H9 (cell line): ENCODE results near the gene PIP5K1C. TPM values are rescaled to one million over a fixed set of nuclear protein-coding genes. Genes with fewer than 3 reads are reported as not detected.

Source experiments
- DNase-seq: peaks from one replicate; pipeline ENCODE4 v3.0.0-alpha.2; 2017
- H2AFZ ChIP-seq: one replicate; pipeline ENCODE4 v1.6.1; 2013; ENCODE audit warnings: mild to moderate bottlenecking, low read length, control low read depth, moderate library complexity
- H2AK5ac ChIP-seq: 2 replicates; pipeline ENCODE4 v1.6.1; 2013; ENCODE audit warnings: low read length, control low read depth, mixed read lengths; ENCODE audit not compliant: insufficient read length
- H2BK120ac ChIP-seq: one replicate; pipeline ENCODE4 v1.6.1; 2013; ENCODE audit warnings: low read depth, mild to moderate bottlenecking, low read length, control low read depth, inconsistent platforms; ENCODE audit not compliant: poor library complexity, severe bottlenecking
- H2BK12ac ChIP-seq: 2 replicates; pipeline ENCODE4 v1.6.1; 2013; ENCODE audit warnings: low read length, control low read depth, mixed read lengths, low read depth; ENCODE audit not compliant: insufficient read length
- H2BK15ac ChIP-seq: 2 replicates; pipeline ENCODE4 v1.6.1; 2013; ENCODE audit warnings: low read depth, low read length, control low read depth
- H2BK20ac ChIP-seq: one replicate; pipeline ENCODE4 v1.6.1; 2013; ENCODE audit warnings: low read depth, mild to moderate bottlenecking, low read length, control low read depth, inconsistent platforms; ENCODE audit not compliant: poor library complexity, severe bottlenecking
- H2BK5ac ChIP-seq: 2 replicates; pipeline ENCODE4 v1.6.1; 2013; ENCODE audit warnings: low read length, control low read depth, mixed read lengths; ENCODE audit not compliant: insufficient read length
- H3K14ac ChIP-seq: 2 replicates; pipeline ENCODE4 v1.6.1; 2013; ENCODE audit warnings: low read length, control low read depth; ENCODE audit not compliant: insufficient read depth
- H3K18ac ChIP-seq: 2 replicates; pipeline ENCODE4 v1.6.1; 2013; ENCODE audit warnings: low read depth, mild to moderate bottlenecking, mixed read lengths, low read length, control low read depth; ENCODE audit not compliant: insufficient read length
- H3K23ac ChIP-seq: 2 replicates; pipeline ENCODE4 v1.6.1; 2013; ENCODE audit warnings: low read length, control low read depth, mixed read lengths, low read depth; ENCODE audit not compliant: insufficient read length
- H3K23me2 ChIP-seq: 2 replicates; pipeline ENCODE4 v1.6.1; 2013; ENCODE audit warnings: low read depth, mild to moderate bottlenecking, mixed read lengths, low read length, control low read depth; ENCODE audit not compliant: insufficient read length, poor library complexity, severe bottlenecking
- H3K27ac ChIP-seq: 2 replicates; pipeline ENCODE4 v1.5.1; 2013; ENCODE audit warnings: low read length, control low read depth, mixed read lengths, low read depth; ENCODE audit not compliant: insufficient read length
- H3K27me3 ChIP-seq: 2 replicates; pipeline ENCODE4 v1.6.1; 2013; ENCODE audit warnings: low read length, control low read depth, inconsistent platforms; ENCODE audit not compliant: insufficient read depth
- H3K4ac ChIP-seq: 2 replicates; pipeline ENCODE4 v1.6.1; 2013; ENCODE audit warnings: low read depth, mild to moderate bottlenecking, control low read depth, inconsistent platforms, low read length, moderate library complexity
- H3K4me1 ChIP-seq: 2 replicates; pipeline ENCODE4 v1.6.1; 2013; ENCODE audit warnings: low read length, control low read depth, inconsistent platforms; ENCODE audit not compliant: insufficient read depth
- H3K4me2 ChIP-seq: 2 replicates; pipeline ENCODE4 v1.6.1; 2013; ENCODE audit warnings: low read length, control low read depth, mixed read lengths; ENCODE audit not compliant: insufficient read length, insufficient read depth
- H3K56ac ChIP-seq: 2 replicates; pipeline ENCODE4 v1.6.1; 2013; ENCODE audit warnings: low read depth, mild to moderate bottlenecking, mixed read lengths, low read length, control low read depth; ENCODE audit not compliant: insufficient read length
- H3K79me1 ChIP-seq: 2 replicates; pipeline ENCODE4 v1.6.1; 2013; ENCODE audit warnings: low read depth, mild to moderate bottlenecking, moderate library complexity, low read length, control low read depth, inconsistent platforms; ENCODE audit not compliant: insufficient read depth, poor library complexity, severe bottlenecking
- H3K79me2 ChIP-seq: 2 replicates; pipeline ENCODE4 v1.6.1; 2013; ENCODE audit warnings: low read length, control low read depth, inconsistent platforms; ENCODE audit not compliant: insufficient read depth
- H3K9ac ChIP-seq: 2 replicates; pipeline ENCODE4 v1.6.1; 2013; ENCODE audit warnings: low read length, control low read depth, mixed read lengths; ENCODE audit not compliant: insufficient read length; ENCODE audit errors: extremely low read depth
- H3K9me3 ChIP-seq: one replicate; pipeline ENCODE4 v1.6.1; 2013; ENCODE audit warnings: low read depth, low read length, inconsistent platforms; ENCODE audit not compliant: control insufficient read depth
- H3T11ph ChIP-seq: one replicate; pipeline ENCODE4 v1.6.1; 2013; ENCODE audit warnings: mild to moderate bottlenecking, low read length, control low read depth, inconsistent platforms
- H4K20me1 ChIP-seq: one replicate; pipeline ENCODE4 v1.6.1; 2013; ENCODE audit not compliant: control insufficient read depth, insufficient read length, insufficient read depth
- H4K5ac ChIP-seq: 2 replicates; pipeline ENCODE4 v1.6.1; 2013; ENCODE audit warnings: low read depth, mild to moderate bottlenecking, mixed read lengths, low read length, control low read depth; ENCODE audit not compliant: insufficient read length
- H4K8ac ChIP-seq: replicated peaks from 2 replicates; pipeline ENCODE4 v1.6.1; 2013; ENCODE audit warnings: low read length, control low read depth, mixed read lengths, low read depth; ENCODE audit not compliant: insufficient read length
- H4K91ac ChIP-seq: 2 replicates; pipeline ENCODE4 v1.6.1; 2013; ENCODE audit warnings: low read depth, mild to moderate bottlenecking, moderate library complexity, mixed read lengths, low read length, control low read depth; ENCODE audit not compliant: insufficient read length
- H3K27ac Mint-ChIP-seq, 3 experiments: 2 replicates in 2 of 3; 3 replicates in 1 of 3; pipeline ENCODE4 v1.8.0; 2020 to 2021; ENCODE audit warnings: mixed read lengths in 3 of 3, mild to moderate bottlenecking in 1 of 3, moderate library complexity in 1 of 3
- H3K27me3 Mint-ChIP-seq: 2 replicates; pipeline ENCODE4 v1.8.0; 2021; ENCODE audit warnings: low read depth, mild to moderate bottlenecking, moderate library complexity, mixed read lengths
- H3K36me3 Mint-ChIP-seq, 3 experiments: 2 replicates in 2 of 3; 3 replicates in 1 of 3; pipeline ENCODE4 v1.8.0; 2020 to 2021; ENCODE audit warnings: low read depth in 3 of 3, mixed read lengths in 3 of 3; ENCODE audit not compliant: insufficient read depth in 1 of 3
- H3K4me1 Mint-ChIP-seq, 2 experiments: 2 replicates each; pipeline ENCODE4 v1.8.0; 2020; ENCODE audit warnings: mixed read lengths in 2 of 2
- H3K4me3 Mint-ChIP-seq, 2 experiments: 2 replicates in 1 of 2; 3 replicates in 1 of 2; pipeline ENCODE4 v1.8.0; 2020 to 2021; ENCODE audit warnings: mild to moderate bottlenecking in 2 of 2, mixed read lengths in 2 of 2, moderate library complexity in 1 of 2
- H3K9me3 Mint-ChIP-seq, 2 experiments: 2 replicates in 1 of 2; 3 replicates in 1 of 2; pipeline ENCODE4 v1.8.0; 2020; ENCODE audit warnings: mild to moderate bottlenecking in 2 of 2, mixed read lengths in 2 of 2, moderate library complexity in 1 of 2
- WGBS: extraction: QIAGEN DNeasy Blood & Tissue Kit; methylation state at CpG from one replicate; pipeline ENCODE4 v1.1.7; 2013; ENCODE audit warnings: missing lambda C conversion rate, low lambda C conversion rate, mixed read lengths; ENCODE audit not compliant: insufficient read length; ENCODE audit errors: extremely low coverage; 5-methylcytosine and 5-hydroxymethylcytosine counted together
- total RNA-seq: library from RNA; stranded (reverse); gene quantifications from 2 replicates; pipeline ENCODE4 v1.2.1, GENCODE V29; 2021
- TF ChIP-seq, protein P1 (sequence below): fragments of 200-600 bp; sonication (generic); conservative IDR thresholded peaks from 3 replicates; pipeline ENCODE4 v1.8.0; 2021; ENCODE audit warnings: antibody characterized with exemption, mild to moderate bottlenecking

The PIP5K1C gene
- total RNA-seq, 1 experiment from 2014 or later, result 41.7 TPM

DNA sequence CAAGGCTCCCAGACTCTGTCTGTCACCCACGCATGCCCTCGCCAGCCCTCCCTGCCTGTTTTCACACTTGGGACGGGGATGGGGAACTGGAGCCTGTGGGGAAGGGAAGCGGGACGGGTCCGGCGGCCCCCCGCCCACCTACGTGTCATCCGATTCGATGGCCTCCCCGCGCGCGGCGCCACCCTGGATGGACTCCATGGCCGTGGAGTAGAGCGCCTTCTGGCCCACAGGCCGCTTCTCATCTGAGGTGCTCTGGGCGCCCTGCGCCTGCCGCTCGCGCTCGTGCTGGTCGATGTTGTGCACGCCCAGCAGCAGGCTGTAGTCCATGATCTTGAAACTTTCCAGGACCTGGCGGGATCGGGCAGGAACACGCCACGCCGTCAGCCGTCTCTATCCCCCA lies 48.6 kb downstream of the PIP5K1C start:
- Histone ChIP-seq H2AK5ac (no peak overlapping the region), H3K4me2 (no peak overlapping the region), H3K9ac (no peak overlapping the region), H3K27me3 (no peaks in the 10 kb centered on the region), H4K91ac (no peak overlapping the region), H3K9me3 (no peaks in the 10 kb centered on the region), H3K79me1 (no peaks in the 10 kb centered on the region), H2BK20ac (no peak overlapping the region), H2BK12ac (no peak overlapping the region), H2BK15ac (no peak overlapping the region), H3K23ac (no peak overlapping the region), H2BK120ac (no peak overlapping the region), H3T11ph (no peak overlapping the region), H3K4me1 (no peaks in the 10 kb centered on the region), H3K4ac (no peak overlapping the region), H4K20me1 (peaks cover 3% of the 10 kb centered on the region), H4K5ac (no peak overlapping the region), H4K8ac (no peak overlapping the region), H3K18ac (no peak overlapping the region), H3K23me2 (no peaks in the 10 kb centered on the region), H3K27ac (no peak overlapping the region), H2AFZ (no peak overlapping the region), H3K56ac (no peak overlapping the region), H2BK5ac (no peak overlapping the region), H3K14ac (no peak overlapping the region), H3K79me2 (no peaks in the 10 kb centered on the region)
- no peak overlapping the region for H3K4me3 Mint-ChIP-seq
- TF ChIP-seq, protein P1, sequence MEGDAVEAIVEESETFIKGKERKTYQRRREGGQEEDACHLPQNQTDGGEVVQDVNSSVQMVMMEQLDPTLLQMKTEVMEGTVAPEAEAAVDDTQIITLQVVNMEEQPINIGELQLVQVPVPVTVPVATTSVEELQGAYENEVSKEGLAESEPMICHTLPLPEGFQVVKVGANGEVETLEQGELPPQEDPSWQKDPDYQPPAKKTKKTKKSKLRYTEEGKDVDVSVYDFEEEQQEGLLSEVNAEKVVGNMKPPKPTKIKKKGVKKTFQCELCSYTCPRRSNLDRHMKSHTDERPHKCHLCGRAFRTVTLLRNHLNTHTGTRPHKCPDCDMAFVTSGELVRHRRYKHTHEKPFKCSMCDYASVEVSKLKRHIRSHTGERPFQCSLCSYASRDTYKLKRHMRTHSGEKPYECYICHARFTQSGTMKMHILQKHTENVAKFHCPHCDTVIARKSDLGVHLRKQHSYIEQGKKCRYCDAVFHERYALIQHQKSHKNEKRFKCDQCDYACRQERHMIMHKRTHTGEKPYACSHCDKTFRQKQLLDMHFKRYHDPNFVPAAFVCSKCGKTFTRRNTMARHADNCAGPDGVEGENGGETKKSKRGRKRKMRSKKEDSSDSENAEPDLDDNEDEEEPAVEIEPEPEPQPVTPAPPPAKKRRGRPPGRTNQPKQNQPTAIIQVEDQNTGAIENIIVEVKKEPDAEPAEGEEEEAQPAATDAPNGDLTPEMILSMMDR, result no peak
- no peaks in the 10 kb centered on the region for H3K27me3 Mint-ChIP-seq
- no peaks in the 10 kb centered on the region; a peak in 1 of 5 replicates for H3K9me3 Mint-ChIP-seq
- no CpG with 5 or more reads among the region's 33 CpGs for WGBS
- H3K27ac Mint-ChIP-seq, result no peak overlapping the region; a peak in 1 of 7 replicates
- no peaks in the 10 kb centered on the region for H3K4me1 Mint-ChIP-seq
- DNase-seq, result no peak
- H3K36me3 Mint-ChIP-seq, result peaks cover under 1 to 25% (median 18%) of the 10 kb centered on the region in 3 experiments; a peak in 6 of 7 replicates
